NK-92 (cell line): ENCODE measurements around the gene UGT2B15.
"Not testable (repeated sequence)": the region's sequence is repeated elsewhere in the genome, so short reads cannot be mapped to it uniquely, and the experiment has no call there.

Experiments
- DNase-seq: peaks from one replicate; lab custom pipeline; 2025; ENCODE audit not compliant: unreplicated experiment; lab: John Stamatoyannopoulos, UW

The UGT2B15 gene

DNA sequence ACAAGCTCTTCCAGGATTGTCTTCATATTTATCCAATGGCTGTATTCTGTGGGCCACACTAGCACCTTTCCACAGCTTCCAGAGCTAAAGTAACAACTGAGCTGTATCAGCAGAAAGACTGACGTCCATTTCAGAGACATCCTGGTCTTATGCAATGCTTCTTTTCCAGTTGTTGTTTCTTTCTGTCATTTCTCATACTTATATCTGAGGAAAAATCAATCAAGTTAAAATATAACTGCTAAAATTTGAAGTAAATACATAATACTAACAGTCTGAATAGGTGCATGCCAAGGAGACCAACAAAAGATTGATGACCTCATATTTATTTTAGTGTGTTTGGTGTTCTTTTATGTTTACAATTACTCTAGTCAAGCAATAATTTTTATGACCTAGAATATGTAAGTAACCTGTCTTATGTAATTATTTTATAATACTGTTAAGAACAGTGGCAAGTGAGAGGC lies at the start of gene UGT2B15:
Gene UGT2B15 (minus strand): TSS at position 174 of the 461 bp plus-strand sequence. CDS start 34 bp downstream, at position 140.
- not testable (repeated sequence) for DNase-seq

DNA sequence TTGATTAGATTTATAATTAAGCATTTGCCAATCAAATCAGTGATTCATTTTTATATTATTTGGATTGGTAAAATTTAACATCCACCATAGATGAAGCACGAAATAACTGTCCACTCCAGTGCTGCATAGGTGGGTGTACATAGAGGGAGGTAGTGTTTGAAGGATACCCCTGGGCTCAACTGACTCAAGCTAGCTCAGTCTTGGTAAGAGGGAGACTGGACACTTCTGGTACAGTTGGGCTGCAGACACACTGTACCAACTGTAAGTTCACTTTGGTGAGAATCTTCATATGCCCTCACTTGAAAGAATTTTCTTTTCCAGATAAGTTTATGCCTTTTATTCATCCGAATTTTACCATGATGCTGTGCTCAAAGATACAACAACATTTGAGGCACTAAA lies 48.6 kb upstream of the UGT2B15 start:
- DNase-seq = no peak

DNA sequence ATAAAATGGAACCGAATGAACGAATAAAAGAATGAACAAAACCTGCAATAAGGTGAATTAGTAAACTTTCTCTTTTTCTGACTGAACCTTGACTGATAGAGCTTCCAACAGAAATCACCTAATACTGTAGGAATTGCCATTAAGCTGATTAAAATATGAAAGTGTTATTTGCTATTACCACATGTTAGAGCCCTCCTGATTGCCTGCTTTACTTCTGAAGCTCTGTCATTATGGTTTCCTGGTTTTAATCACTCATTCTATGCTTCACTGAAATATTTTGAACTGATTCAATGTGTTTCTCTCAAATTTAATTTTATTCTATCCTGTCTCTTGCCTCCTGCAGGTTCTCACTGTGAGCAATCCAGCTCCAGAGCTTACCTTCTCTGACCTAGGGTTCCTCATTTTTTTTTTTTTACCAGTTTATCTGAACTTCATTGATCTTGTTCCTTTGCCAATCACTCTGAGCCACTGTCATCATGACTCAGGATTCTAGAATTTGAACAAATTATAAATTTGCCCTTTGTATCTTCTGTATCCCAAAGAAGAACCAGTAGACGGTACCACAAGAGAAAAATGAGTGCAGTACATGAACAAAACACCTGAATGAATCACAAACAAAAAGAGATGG lies 48.1 kb upstream of the UGT2B15 start:
- no peak for DNase-seq

DNA sequence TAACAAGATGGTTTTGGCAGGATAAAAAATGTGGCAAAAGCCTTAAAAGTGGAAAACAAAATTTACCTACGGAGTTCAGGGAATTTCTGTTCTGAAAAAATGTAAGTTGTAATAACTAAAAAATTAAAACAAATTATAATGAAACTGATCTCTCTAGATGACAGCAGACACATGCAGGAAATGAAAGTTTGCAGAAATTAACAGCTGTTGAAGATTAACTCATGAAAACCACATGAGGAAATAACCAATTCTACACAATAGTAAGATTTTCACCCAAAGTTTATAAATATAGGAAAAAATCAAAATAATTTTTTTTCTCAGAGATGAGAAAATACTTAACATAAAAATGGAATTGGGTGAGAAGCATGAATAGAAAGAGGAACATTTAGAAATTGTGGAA lies 47.5 kb upstream of the UGT2B15 start:
- no peak for DNase-seq

DNA sequence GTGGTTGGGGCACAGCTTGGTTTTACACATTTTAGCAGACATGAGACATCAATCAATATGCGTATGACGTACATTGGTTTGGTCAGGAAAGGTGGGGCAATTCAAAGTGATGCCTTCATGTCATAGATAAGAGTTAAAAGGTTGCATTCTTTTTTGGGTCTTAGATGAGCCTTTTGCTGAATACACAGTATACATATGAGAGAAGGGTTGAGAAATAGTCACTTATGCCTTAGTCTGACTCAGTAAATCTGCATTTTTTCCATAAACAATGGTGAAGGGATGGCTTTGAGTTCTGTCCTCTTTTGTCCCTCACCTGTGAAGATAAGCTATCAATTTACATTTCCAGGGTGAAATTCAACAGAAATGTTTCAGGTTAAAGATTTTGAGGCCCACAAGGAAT lies 43.9 kb upstream of the UGT2B15 start:
- no peak for DNase-seq

DNA sequence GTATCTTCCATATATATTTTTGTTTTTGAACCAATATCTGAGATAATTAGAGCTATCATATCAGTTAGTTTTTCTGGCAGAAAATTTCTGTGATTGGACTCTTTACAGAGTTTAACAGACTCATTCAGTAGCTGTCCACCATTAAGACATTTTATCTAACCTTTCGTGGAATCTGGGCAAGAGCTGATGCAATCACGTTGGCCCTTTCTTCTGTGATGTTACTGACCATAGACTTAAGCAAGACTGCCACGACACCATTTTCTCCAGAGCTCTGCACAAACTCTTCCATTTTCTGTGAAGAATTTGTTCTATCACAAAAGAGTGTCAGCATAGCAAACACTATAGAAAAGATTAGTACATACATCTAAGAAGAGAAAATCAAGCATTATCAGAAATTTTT lies 41.8 kb upstream of the UGT2B15 start:
- no peak for DNase-seq

DNA sequence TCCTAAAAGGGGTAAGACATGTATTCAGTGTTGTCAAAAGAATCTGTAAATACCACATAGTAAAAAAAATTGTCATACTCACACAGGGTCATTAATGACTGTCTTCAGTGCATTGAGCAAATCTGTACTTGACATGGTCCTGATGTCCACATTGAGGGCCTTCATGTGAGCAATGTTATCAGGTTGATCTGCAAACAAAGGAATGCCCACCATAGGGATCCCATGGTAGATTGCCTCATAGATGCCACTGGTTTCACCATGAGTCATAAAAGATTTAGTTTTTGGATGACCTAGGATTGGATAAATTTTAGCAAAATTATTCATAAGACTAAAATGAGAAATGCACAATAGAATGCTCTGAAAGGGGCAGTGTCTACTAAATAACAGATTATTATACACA lies 38.1 kb upstream of the UGT2B15 start:
- no peak for DNase-seq

DNA sequence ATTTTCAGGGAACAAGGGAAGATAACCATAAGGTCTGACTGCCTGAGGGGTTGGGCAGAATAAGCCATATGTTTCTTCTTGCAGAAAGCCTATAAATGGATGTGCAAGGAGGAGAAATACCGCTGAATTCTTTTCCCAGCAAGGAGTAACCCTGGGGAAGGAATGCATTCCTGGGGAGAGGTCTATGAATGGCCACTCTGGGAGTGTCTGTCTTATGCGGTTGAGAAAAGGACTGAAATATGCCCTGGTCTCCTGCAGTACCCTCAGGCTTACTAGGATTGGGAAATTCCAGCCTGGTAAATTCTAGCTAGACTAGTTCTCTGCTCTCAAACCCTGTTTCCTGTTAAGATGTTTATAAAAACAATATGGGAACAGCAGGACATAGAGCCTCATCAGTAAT lies 32.7 kb upstream of the UGT2B15 start:
- not testable (repeated sequence) for DNase-seq

DNA sequence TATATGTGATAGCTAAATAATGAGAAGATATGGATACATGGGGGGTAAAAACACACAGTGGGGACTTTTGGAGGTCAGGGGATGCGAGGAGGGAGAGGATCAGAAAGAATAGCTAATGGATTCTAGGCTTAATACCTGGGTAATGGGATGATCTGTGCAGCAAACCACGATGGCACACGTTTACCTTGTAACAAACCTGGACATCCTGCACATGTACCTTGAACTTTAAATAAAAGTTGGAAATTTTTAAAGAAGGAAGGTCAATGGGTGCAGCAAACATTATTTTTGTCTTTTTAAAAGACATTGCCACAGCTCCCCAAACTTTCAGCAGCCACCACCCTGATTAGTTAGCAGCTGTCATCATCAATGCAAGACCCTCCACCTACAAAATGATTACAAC lies 29.7 kb upstream of the UGT2B15 start:
- DNase-seq = no peak

DNA sequence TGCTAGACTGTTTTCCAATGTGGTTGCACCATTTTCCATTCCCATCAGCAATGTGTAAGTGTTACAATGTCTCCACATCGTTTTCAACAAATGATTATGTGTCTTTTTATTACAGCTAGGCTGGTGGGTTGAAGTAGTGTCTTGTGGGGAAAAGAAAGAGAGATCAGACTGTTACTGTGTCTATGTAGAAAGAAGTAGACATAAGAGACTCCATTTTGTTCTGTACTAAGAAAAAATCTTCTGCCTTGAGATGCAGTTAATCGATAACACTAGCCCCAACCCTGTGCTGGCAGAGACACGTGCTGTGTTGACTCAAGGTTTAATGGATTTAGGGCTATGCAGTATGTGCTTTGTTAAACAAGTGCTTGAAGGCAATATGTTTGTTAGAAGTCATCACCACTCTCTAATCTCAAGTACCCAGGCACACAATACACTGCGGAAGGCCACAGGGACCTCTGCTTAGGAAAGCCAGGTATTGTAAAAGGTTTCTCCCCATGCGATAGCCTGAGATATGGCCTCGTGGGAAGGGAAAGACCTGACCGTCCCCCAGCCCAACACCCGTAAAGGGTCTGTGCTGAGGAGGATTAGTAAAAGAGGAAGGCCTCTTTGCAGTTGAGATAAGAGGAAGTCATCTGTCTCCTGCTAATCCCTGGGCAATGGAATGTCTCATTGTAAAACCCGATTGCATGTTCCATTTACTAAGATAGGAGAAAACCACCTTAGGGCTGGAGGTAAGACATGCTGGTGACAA lies 23.0 kb upstream of the UGT2B15 start:
- no peak for DNase-seq

DNA sequence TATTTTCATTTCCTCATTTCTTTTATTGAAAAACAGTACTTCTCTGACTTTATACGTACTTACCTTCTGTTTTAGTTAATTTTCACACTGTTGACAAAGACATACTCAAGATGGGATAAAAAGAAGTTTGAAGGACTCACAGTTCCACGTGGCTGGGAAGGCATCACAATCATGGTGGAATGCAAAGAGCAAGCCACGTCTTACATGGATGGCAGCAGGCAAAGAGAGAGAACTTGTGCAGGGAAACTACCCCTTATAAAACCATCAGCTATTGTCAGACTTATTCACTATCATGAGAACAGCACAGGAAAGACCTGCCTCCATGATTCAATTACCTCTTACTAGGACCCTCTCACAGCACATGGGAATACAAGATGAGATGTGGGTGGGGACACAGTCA lies 20.7 kb upstream of the UGT2B15 start:
- DNase-seq = no peak

DNA sequence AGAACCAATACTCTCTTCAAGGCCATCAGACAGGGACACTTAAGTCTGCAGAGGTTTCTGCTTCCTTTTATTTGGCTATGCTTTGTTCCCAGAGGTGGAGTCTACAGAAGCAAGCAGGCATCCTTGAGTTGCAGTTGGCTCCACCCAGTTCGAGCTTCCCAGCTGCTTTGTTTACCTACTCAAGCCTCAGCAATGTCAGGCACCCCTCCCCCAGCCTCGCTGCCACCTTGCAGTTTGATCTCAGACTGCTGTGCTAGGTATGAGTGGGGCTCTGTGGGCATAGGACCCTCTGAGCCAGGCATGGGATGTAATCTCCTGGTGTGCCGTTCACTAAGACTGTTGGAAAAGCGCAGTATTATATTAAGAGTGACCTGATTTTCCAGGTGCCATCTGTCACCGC lies 12.6 kb upstream of the UGT2B15 start:
- DNase-seq = no peak

DNA sequence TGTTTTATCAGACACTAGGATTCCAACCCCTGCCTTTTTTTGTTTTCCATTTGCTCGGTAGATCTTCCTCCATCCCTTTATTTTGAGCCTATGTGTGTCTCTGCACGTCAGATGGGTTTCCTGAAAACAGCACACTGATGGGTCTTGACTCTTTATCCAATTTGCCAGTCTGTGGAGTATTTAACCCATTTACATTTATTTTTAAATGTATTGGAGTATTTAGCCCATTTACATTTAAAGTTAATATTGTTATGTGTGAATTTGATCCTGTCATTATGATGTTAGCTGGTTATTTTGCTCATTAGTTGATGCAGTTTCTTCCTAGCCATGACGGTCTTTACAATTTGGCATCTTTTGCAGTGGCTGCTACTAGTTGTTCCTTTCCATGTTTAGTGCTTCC lies 10.8 kb upstream of the UGT2B15 start:
- DNase-seq = not testable (repeated sequence)

DNA sequence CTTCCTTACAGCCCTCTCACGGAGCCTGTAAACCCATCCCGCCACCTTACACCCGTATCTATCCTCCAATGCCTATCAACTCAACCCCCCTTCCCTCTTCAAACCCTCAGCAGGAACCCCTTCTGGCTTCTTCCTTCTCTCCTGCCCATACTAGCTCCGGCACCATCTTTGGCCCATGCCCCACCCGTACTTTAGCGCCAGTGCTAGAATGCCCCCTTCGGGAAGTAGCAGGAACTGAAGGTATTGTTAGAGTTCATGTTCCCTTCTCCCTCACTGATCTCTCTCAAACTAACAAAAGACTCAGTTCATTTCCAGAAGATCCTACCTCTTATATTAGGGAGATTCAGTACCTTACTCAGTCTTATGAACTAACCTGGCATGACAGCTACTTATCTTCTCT lies 2.7 kb upstream of the UGT2B15 start:
- DNase-seq = no peak

DNA sequence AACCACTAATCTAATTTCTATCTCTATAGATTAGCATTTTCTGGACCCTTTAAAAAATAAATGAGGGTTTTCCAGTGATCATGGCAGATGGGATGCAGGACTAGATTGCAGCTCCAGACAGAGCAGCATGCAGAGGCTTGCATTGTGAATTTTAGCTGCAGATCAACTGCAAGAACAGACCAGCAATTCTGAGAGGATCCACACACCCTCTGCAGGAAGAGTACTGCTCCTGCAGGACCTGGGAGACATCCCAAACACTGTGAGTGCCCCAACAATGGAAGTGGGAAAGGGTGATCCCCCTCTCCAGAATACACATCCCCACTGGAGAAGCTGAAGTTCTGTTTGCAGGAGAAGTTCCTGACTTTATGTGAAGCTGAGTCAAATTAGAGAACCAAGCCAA lies 765 bp upstream of the UGT2B15 start:
- DNase-seq = not testable (repeated sequence)

DNA sequence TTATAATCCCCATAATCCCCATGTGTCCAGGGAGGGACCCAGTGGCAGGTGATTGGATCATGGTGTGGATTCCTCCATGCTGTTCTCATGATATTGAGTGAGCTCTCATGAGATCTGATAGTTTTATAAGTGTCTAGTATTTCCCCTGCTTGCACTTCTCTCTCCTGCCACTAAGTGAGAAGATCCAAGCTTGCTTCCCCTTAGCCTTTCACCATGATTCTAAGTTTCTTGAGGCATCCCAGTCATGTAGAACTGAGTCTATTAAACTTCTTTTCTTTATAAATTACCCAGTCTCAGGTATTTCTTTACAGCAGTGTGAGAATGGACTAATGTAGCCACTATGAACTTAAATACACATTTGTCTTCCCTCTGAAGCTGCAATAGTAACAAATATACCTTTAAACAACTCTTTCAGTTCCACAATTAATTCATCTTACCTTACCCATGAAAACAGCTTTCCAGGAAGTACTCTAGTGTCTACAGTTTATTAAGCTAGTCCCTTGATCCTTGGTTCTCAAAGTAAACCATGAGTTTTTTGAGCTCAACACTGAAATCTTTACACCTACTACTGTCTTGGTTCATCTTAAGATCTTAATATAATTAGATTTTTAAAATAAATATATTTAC lies 1.8 kb downstream of the UGT2B15 start:
- not testable (repeated sequence) for DNase-seq

DNA sequence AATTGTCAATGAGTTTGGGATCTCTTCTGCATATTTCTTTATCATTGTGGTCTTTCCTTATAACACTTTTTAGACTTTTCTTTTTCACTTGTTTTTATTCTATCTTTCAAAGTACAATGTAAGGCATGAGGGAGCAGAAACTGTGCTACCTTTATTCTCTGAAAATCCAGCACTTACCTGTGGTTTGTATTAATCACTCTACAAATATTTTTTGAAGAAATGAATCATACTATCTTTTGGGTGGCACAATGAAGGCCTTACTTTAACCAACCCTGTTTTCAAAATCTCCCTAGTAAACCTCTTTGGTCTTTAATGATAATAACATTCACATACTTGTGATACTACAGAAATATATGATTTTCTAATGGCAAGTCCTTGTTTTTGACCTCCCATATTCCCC lies 2.9 kb downstream of the UGT2B15 start:
- not testable (repeated sequence) for DNase-seq

DNA sequence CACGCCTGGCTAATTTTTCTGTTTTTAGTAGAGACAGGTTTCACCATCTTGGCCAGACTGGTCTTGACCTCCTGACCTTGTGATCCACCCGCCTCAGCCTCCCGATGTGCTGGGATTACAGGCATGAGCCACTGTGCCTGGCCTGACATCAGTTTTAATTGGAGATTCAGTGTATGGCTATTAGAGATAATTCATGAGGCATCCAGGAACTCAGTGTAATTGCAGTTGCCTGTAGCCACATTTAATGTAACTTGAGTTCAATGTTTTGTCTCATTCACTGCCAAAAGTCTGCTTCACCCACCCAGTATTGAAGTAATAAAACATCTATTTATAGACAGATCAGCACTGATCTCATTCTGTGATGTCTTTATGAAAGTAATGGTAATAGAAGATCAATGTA lies 5.7 kb downstream of the UGT2B15 start:
- not testable (repeated sequence) for DNase-seq

DNA sequence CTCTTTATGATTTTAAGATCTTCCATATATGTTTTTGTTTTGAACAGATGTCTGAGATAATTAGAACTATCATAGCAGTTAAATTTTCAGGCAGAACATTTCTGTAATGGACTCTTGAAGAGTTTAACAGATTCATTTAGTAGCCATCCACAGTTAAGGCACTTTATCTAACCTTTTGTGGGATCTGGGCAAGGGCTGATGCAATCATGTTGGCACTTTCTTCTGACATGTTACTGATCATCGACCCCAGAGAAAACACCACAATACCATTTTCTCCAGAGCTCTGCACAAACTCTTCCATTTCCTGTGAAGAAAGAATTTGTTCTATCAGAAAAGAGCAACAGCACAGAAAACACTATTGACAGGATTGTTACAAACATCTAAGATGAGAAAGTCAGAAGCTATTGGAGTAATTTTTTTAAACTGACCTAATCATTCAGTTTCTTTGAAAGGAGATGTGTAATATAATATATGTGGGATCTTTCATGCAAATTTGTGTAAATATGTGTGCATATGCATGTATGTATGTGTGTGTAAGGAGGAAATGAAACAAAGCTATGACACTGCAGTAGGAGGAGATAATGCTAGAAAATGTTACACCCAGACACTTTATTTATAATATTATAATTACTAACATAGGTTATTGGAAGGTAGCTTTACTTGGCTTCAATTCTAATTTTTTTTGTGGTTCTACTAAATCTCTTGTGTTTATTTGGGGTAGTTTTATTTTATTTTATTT lies 7.4 kb downstream of the UGT2B15 start:
- DNase-seq = not testable (repeated sequence)

DNA sequence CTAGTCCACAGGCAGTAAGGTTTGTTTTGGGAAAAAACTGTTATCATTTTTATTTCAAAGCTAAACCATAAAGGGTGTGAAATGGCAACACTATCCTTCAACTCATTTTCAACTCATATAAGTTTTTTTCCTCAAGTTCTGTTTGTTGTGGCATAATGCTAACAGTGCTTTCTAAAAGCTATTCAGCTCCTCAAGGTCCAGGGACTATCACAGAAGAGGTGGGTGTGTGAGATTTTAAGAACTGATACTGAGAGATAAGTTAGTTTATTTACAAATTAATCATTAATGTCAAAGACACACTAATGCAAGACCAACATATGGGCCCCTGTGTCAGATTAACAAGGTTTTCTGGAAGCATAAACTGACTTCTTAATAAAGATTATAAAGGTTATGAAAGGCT lies 11.8 kb downstream of the UGT2B15 start:
- DNase-seq = no peak

DNA sequence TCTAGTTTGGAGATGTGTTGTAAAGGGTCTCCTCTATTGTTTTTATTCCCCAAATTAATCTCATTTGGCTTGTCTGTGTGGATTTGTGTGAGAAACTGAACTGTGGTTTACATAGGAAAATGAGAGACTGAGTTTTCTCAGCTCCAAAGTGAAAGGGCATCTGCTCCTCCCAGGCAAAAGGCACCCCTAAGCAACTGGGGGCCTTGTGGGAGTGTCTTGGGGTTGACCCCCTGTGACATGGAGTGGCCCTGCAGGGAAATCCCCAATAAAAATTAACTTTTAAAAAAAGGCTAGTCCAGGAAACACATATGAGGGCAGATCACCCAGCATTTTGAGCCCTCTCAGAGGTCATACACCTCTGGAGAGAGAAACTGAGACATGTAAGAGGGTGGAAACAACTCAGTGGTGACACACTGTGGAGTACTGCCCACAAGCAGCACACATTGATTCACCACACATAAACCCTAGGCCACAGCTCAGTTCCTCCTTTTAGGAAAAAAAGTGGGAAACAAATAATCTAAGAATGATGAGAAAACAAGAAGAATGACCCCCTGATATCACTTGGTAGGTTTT lies 13.3 kb downstream of the UGT2B15 start:
- not testable (repeated sequence) for DNase-seq
